ENCODE data around the gene STX16.

GRCh38 chr20:58602124-58602523 lies 49.0 kb upstream of the STX16 start:
- TF ChIP-seq CTCF (IDR thresholded peaks at IDR 0.05): no peak
- TF ChIP-seq EP300 (IDR thresholded peaks at IDR 0.05): no peak
- no peak for TF ChIP-seq POLR2A (IDR thresholded peaks at IDR 0.05)
- no peak for TF ChIP-seq POLR2AphosphoS5 (IDR thresholded peaks at IDR 0.05)

Measured in sigmoid colon (tissue), 4 donors.